VCaP (cell line): ENCODE measurements around the gene NUDT5.

ENCODE experiments used
- H3K27ac ChIP-seq: fragments of 450-650 bp; 2 replicates; pipeline ENCODE4 v1.5.1; 2017
- TF ChIP-seq, protein P1 (sequence below): fragments of 450-650 bp; conservative IDR thresholded peaks from 2 replicates; pipeline ENCODE4 v1.5.1; 2017; ENCODE audit warnings: mild to moderate bottlenecking, moderate library complexity

The NUDT5 gene

DNA sequence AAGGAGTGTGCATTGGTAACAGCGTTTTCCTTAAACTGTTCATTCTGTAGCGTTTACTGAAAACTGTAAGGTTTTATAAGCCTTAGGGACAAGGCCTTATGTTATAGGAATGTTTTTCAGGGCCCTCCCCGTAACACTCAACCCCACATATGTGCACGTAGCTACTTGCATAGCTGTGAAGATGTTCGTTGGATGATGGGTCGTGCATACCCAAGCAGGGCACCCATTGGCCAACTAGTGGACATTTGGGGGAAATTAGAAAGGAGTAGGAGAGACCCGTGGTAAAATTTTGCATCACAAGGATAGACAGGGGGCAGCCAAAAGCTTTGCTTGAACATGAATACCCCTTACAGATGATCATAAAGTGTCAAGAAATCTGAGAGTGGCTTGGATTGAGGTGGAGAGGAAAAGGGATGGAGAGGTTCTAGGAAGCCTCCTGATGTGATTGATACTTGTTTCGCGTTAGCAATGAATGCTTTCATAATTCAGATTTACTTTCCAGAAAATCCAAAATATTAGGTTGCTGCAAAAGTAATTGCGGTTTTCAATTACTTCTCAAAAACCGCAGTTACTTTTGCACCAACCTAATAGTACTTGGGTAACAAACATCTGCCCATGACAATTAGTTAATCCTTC lies 65.3 kb downstream of the NUDT5 start:
- peak overlapping the region; percentile 84 for H3K27ac ChIP-seq
- TF ChIP-seq, protein P1, sequence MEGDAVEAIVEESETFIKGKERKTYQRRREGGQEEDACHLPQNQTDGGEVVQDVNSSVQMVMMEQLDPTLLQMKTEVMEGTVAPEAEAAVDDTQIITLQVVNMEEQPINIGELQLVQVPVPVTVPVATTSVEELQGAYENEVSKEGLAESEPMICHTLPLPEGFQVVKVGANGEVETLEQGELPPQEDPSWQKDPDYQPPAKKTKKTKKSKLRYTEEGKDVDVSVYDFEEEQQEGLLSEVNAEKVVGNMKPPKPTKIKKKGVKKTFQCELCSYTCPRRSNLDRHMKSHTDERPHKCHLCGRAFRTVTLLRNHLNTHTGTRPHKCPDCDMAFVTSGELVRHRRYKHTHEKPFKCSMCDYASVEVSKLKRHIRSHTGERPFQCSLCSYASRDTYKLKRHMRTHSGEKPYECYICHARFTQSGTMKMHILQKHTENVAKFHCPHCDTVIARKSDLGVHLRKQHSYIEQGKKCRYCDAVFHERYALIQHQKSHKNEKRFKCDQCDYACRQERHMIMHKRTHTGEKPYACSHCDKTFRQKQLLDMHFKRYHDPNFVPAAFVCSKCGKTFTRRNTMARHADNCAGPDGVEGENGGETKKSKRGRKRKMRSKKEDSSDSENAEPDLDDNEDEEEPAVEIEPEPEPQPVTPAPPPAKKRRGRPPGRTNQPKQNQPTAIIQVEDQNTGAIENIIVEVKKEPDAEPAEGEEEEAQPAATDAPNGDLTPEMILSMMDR = peak; percentile 67

DNA sequence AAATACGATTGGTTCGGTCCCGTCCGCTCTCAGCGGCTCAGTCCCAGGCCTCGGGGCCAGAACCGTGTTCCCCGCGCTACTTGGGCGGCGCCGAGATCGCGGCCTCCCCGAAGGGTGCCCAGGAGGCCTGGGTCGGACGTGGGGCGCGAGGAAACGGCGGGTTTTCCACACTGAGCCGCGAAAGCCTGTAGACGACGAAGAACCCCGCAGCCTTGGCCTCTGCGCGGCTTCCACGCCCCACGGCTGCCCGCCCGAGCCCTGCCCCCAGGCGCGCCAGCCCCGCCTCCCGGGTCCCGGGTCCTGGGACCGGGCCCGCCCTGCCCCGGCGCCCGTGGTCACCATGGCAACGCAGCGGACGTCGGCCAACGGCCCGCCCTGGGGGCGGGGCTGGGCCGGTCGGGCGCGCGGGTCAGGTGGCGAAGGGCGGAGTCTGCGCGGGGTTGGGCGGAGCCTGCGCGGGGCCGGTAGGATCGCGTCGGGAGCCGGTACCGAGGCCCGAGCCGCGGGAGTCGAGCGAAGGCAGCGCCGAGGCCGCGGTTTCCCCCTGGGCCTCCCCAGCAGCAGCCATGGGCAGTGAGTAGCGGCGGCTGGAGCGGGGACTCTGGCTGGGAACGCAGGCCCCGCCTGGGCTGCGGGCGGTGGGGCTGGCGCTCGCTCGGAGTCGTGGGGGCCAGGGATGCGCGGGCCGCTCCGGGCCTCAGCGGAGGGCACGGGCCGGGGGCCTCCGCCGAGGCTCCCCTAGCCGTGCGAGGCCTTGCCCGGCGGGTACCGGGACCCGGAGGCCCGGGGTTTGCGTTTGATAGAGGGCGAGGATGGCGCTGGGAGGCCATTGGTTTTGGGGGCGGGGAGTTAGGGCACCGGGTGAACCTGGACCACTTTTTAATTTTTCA lies 66.2 kb downstream of the NUDT5 start, which contains the start of gene SEC61A2:
SEC61A2 (plus strand) TSS at position 456 of the 890 bp plus-strand sequence; CDS start at position 567, 111 bp downstream.
- TF ChIP-seq, protein P1 = no peak
- H3K27ac ChIP-seq = peak within 1 kb of the TSS; percentile 84

DNA sequence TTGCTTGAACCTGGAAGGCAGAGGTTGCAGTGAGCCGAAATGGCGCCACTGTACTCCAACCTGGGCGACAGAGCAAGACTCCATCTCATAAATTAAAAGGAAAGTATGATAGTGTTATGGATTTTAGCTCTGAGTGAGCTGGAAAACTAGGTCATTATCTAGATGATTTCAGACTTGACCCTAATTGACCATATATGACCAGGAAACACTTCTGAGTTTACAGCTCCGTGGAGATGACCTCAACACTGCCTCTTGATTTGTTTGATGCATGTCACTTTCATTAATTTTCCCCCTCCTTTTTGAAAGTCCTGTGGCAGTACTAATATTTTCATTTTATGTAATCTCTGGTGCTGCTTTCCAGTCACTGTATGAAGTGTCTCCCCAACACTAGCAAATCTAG lies 74.0 kb downstream of the NUDT5 start:
- TF ChIP-seq, protein P1 = no peak
- H3K27ac ChIP-seq = no peak overlapping the region
